A673 (cell line): ENCODE results near the gene OR4K14. TPM values are rescaled to one million over a fixed set of nuclear protein-coding genes. Genes with fewer than 3 reads are reported as not detected.
"Not testable (repeated sequence)": the region's sequence is repeated elsewhere in the genome, so short reads cannot be mapped to it uniquely, and the experiment has no call there.

Source experiments
- BruUV-seq: library from RNA; stranded (reverse); fragments of 400-500 nt; replicated peaks from 2 replicates; lab custom pipeline; 2021; lab: Mats Ljungman, UMichigan
- CTCF ChIA-PET: fragments of 300-600 bp; sonication (Branson Sonifier 250); formaldehyde crosslinking; loops from one replicate; lab custom pipeline; 2022; ENCODE audit warnings: antibody characterized with exemption; lab: Charles Lee
- POLR2A ChIA-PET: fragments of 300-600 bp; sonication (Branson Sonifier 250); formaldehyde crosslinking; loops from one replicate; lab custom pipeline; 2022; ENCODE audit warnings: antibody characterized with exemption; ENCODE audit not compliant: low non-redundant PET; lab: Charles Lee
- DNase-seq: peaks from one replicate; pipeline ENCODE4 v3.0.0-alpha.2; 2015; ENCODE audit warnings: low spot score
- H3K27ac ChIP-seq: fragments of 200-600 bp; sonication (generic); 2 replicates; pipeline ENCODE4 v1.5.1; 2016; ENCODE audit warnings: mixed run types, low read depth, mild to moderate bottlenecking, mixed read lengths, antibody characterized with exemption, low read length; ENCODE audit not compliant: poor library complexity, severe bottlenecking
- H3K27me3 ChIP-seq: fragments of 200-600 bp; sonication (generic); replicated peaks from 2 replicates; pipeline ENCODE4 v1.6.1; 2017; ENCODE audit warnings: mixed run types, low read depth, mild to moderate bottlenecking, mixed read lengths, antibody characterized with exemption, low read length; ENCODE audit not compliant: insufficient read depth, poor library complexity
- H3K36me3 ChIP-seq: fragments of 200-600 bp; sonication (generic); 2 replicates; pipeline ENCODE4 v1.6.1; 2016; ENCODE audit warnings: mixed run types, mild to moderate bottlenecking, mixed read lengths, antibody characterized with exemption, low read length; ENCODE audit not compliant: insufficient read depth, poor library complexity, severe bottlenecking
- H3K4me1 ChIP-seq: fragments of 200-600 bp; sonication (generic); 2 replicates; pipeline ENCODE4 v1.6.1; 2017; ENCODE audit warnings: mixed run types, mild to moderate bottlenecking, mixed read lengths, antibody characterized with exemption, low read length; ENCODE audit not compliant: insufficient read depth, poor library complexity, severe bottlenecking
- H3K4me3 ChIP-seq: fragments of 200-600 bp; sonication (generic); 2 replicates; pipeline ENCODE4 v1.5.1; 2016; ENCODE audit warnings: low read depth, mixed run types, mild to moderate bottlenecking, mixed read lengths, low read length; ENCODE audit not compliant: poor library complexity, severe bottlenecking
- H3K9me3 ChIP-seq: fragments of 200-600 bp; sonication (generic); 2 replicates; pipeline ENCODE4 v1.6.1; 2016; ENCODE audit warnings: mixed run types, low read depth, mild to moderate bottlenecking, mixed read lengths, antibody characterized with exemption, low read length; ENCODE audit not compliant: poor library complexity, severe bottlenecking
- EZH2 ChIP-seq: fragments of 200-600 bp; sonication (generic); IDR thresholded peaks from 2 replicates; pipeline ENCODE4 v1.6.1; 2017; ENCODE audit warnings: borderline replicate concordance, low read depth, mild to moderate bottlenecking, mixed read lengths, antibody characterized with exemption, low read length; ENCODE audit not compliant: poor library complexity, severe bottlenecking
- intact Hi-C: fragments of 100-400 bp; cut with micrococcal nuclease; formaldehyde crosslinking; loops from one replicate; pipeline ENCODE4 v1.10.0; 2022; ENCODE audit not compliant: unreplicated experiment
- total RNA-seq: library from RNA; stranded (reverse); gene quantifications from 2 replicates; pipeline ENCODE4 v1.2.3, GENCODE V29; 2021
- TF ChIP-seq, protein P1 (sequence below): fragments of 300-800, 200-600 bp; sonication (generic); conservative IDR thresholded peaks from 2 replicates; pipeline ENCODE4 v1.5.1; 2017; ENCODE audit warnings: low read depth, mild to moderate bottlenecking, antibody characterized with exemption, low read length, moderate library complexity, mixed read lengths

The OR4K14 gene
- total RNA-seq, 1 experiment from 2014 or later = not detected

DNA sequence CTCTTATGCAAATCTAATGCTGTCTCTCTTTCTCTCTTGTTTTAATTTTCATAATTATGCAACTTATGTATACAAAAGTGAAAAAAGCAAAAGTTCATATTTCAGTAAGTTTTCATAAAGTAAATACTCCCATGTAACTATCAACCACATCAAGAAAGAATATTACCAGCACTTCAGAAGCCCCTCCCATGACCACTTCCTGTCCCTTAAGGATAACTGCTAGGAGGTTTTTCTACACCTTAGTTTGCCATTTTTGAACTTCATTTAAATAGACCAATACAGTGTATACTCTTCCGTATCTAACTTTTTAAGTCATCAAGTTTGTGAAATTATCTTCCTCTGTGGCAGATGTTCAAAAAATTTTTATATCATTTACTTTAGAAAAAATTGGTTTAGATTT is 44.3 kb downstream of the OR4K14 start:
- no peaks in the 10 kb centered on the region for H3K27me3 ChIP-seq
- no peaks in the 10 kb centered on the region for H3K36me3 ChIP-seq
- ChIA-PET CTCF (no interaction called here), POLR2A (no interaction called here)
- DNase-seq = no peak
- no peak overlapping the region for H3K4me3 ChIP-seq
- intact Hi-C loops = no loop called here
- no peak overlapping the region for H3K27ac ChIP-seq
- no peaks in the 10 kb centered on the region for H3K4me1 ChIP-seq
- BruUV-seq = no TSS peak
- TF ChIP-seq, protein P1, sequence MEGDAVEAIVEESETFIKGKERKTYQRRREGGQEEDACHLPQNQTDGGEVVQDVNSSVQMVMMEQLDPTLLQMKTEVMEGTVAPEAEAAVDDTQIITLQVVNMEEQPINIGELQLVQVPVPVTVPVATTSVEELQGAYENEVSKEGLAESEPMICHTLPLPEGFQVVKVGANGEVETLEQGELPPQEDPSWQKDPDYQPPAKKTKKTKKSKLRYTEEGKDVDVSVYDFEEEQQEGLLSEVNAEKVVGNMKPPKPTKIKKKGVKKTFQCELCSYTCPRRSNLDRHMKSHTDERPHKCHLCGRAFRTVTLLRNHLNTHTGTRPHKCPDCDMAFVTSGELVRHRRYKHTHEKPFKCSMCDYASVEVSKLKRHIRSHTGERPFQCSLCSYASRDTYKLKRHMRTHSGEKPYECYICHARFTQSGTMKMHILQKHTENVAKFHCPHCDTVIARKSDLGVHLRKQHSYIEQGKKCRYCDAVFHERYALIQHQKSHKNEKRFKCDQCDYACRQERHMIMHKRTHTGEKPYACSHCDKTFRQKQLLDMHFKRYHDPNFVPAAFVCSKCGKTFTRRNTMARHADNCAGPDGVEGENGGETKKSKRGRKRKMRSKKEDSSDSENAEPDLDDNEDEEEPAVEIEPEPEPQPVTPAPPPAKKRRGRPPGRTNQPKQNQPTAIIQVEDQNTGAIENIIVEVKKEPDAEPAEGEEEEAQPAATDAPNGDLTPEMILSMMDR = no peak
- TF ChIP-seq EZH2 = no peak
- H3K9me3 ChIP-seq = no peaks in the 10 kb centered on the region

DNA sequence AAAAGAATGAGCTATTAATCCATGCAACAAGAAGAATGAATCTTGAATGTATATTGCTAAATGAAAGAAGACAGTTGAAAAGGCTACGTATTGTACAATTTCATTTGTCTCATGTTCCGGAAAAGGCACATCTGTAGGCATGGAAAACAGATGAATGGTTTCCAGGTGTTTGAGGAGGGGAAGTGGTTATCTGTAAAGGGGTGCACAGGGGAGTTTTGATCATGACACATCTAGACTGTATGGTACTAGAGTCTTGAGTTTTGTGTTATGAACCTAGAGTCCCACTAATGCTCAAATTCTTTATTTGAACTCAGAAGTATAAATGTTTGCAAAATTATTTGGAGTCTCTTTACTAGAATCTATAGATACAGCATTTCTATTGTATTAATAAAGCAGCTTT is 49.4 kb downstream of the OR4K14 start:
- H3K4me1 ChIP-seq, H3K27me3 ChIP-seq, CTCF ChIA-PET, BruUV-seq, DNase-seq, H3K36me3 ChIP-seq, POLR2A ChIA-PET, intact Hi-C loops, H3K9me3 ChIP-seq, H3K4me3 ChIP-seq, H3K27ac ChIP-seq: not testable (repeated sequence)

Other genes starting within 250 kb of the OR4K14 start
- not detected in 2 replicates for gene OR4M1, start 245.8 kb downstream of the OR4K14 start, total RNA-seq
- gene OR4N2, start 215.5 kb downstream of the OR4K14 start, total RNA-seq = not detected in 2 replicates
- not detected in 2 replicates for gene OR4K2, start 144.2 kb downstream of the OR4K14 start, total RNA-seq
- not detected in 2 replicates for gene OR4K5, start 98.7 kb downstream of the OR4K14 start, total RNA-seq
- not detected in 2 replicates for gene OR4K1, start 88.4 kb downstream of the OR4K14 start, total RNA-seq
- not detected in 2 replicates for gene OR4K15, start 43.7 kb downstream of the OR4K14 start, total RNA-seq
- gene OR4Q2, start 17.1 kb downstream of the OR4K14 start, total RNA-seq = not detected in 2 replicates
- gene OR4K13, start 16.7 kb upstream of the OR4K14 start, total RNA-seq = not detected in 2 replicates
- not detected in 2 replicates for gene OR4L1, start 40.7 kb upstream of the OR4K14 start, total RNA-seq
- not detected in 2 replicates for gene OR4K17, start 91.4 kb upstream of the OR4K14 start, total RNA-seq
- not detected in 2 replicates for gene OR4N5, start 119.5 kb upstream of the OR4K14 start, total RNA-seq
- not detected in 2 replicates for gene OR11G2, start 171.6 kb upstream of the OR4K14 start, total RNA-seq
- not detected in 2 replicates for gene OR11H6, start 204.4 kb upstream of the OR4K14 start, total RNA-seq
- not detected in 2 replicates for gene OR11H7, start 209.7 kb upstream of the OR4K14 start, total RNA-seq
- not detected in 2 replicates for gene OR11H4, start 220.0 kb upstream of the OR4K14 start, total RNA-seq